B cell (primary cell): ENCODE measurements around the gene SEMA4C. TPM values are rescaled to one million over a fixed set of nuclear protein-coding genes. Genes with fewer than 3 reads are reported as not detected.

Source experiments
- ATAC-seq: fragments of 200-7000 bp; cut with Tn5 transposase; one replicate; pipeline ENCODE4 v1.10.0; 2021; ENCODE audit warnings: low read depth, mild to moderate bottlenecking, moderate number of reproducible peaks, moderate library complexity
- CTCF ChIA-PET: fragments of 350-600 bp; sonication (Branson Sonifier 250); formaldehyde crosslinking; loops from one replicate; lab custom pipeline; 2021; ENCODE audit warnings: antibody characterized with exemption, inconsistent platforms; lab: Charles Lee
- POLR2A ChIA-PET: fragments of 350-600 bp; sonication (Branson Sonifier 250); formaldehyde crosslinking; loops from one replicate; lab custom pipeline; 2021; ENCODE audit warnings: antibody characterized with exemption; lab: Charles Lee
- DNase-seq: peaks from one replicate; pipeline ENCODE4 v3.0.0; 2013
- H2AFZ ChIP-seq: 2 replicates; pipeline ENCODE4 v1.6.1; 2012; ENCODE audit warnings: mild to moderate bottlenecking, low read depth, low read length; ENCODE audit not compliant: insufficient read depth, poor library complexity, severe bottlenecking
- H3K27ac ChIP-seq, 2 donors: 1 replicate in 1 of 2; 2 replicates in 1 of 2; pipeline ENCODE4 v1.5.1; 2012 to 2013; ENCODE audit warnings: low read length in 2 of 2, mild to moderate bottlenecking in 2 of 2, moderate library complexity in 1 of 2
- H3K27me3 ChIP-seq, 4 experiments: fragments of 200-600 bp in 1 of 4; sonication (generic) in 1 of 4; replicated peaks in 1 of 4; 1 replicate in 2 of 4; 2 replicates in 2 of 4; pipeline versions ENCODE4 v1.6.1 to v1.7.0; 2013 to 2016; ENCODE audit warnings: low read length in 3 of 4, mild to moderate bottlenecking in 2 of 4, mixed read lengths in 1 of 4, moderate library complexity in 1 of 4; ENCODE audit not compliant: insufficient read depth in 4 of 4, control insufficient read depth in 3 of 4; ENCODE audit errors: control extremely low read depth in 1 of 4
- H3K36me3 ChIP-seq, 2 experiments: replicated peaks in 1 of 2; 1 replicate in 1 of 2; 2 replicates in 1 of 2; pipeline versions ENCODE4 v1.6.1 to v1.7.1; 2013; ENCODE audit warnings: low read length in 1 of 2; ENCODE audit not compliant: insufficient read depth in 2 of 2, control insufficient read depth in 1 of 2; ENCODE audit errors: control extremely low read depth in 1 of 2, extremely low read depth in 1 of 2
- H3K4me1 ChIP-seq, 2 donors: fragments of 200-600 bp in 1 of 2; sonication (generic) in 1 of 2; 1 replicate in 1 of 2; 2 replicates in 1 of 2; pipeline versions ENCODE4 v1.5.1 to v1.6.1; 2013 to 2017; ENCODE audit warnings: low read length in 2 of 2; ENCODE audit not compliant: control insufficient read depth in 2 of 2, insufficient read depth in 2 of 2
- H3K4me2 ChIP-seq: replicated peaks from 2 replicates; pipeline ENCODE3; 2012; ENCODE audit warnings: mild to moderate bottlenecking, low read depth, low read length; ENCODE audit not compliant: poor library complexity, severe bottlenecking
- H3K4me3 ChIP-seq, 5 experiments: fragments of 200-600 bp in 1 of 5; sonication (generic) in 1 of 5; 1 replicate in 3 of 5; 2 replicates in 2 of 5; pipeline versions ENCODE4 v1.5.1 to v1.7.0; 2011 to 2016; ENCODE audit warnings: low read length in 4 of 5, mild to moderate bottlenecking in 4 of 5, low read depth in 2 of 5, control low read depth in 1 of 5, moderate library complexity in 1 of 5; ENCODE audit not compliant: insufficient read depth in 1 of 5; ENCODE audit errors: control extremely low read depth in 1 of 5, extremely low read depth in 1 of 5
- H3K79me2 ChIP-seq: fragments of 200-600 bp; sonication (generic); one replicate; pipeline ENCODE4 v1.6.0; 2016; ENCODE audit warnings: low read length; ENCODE audit not compliant: control insufficient read depth, insufficient read depth
- H3K9ac ChIP-seq: fragments of 200-600 bp; sonication (generic); 2 replicates; pipeline ENCODE4 v1.6.1; 2017; ENCODE audit warnings: mild to moderate bottlenecking, low read length, moderate library complexity
- H3K9me3 ChIP-seq, 3 donors: one replicate each; pipeline versions ENCODE4 v1.6.1 to v1.7.1; 2013; ENCODE audit warnings: low read length in 2 of 3; ENCODE audit not compliant: control insufficient read depth in 2 of 3, insufficient read depth in 1 of 3; ENCODE audit errors: control extremely low read depth in 1 of 3
- H4K20me1 ChIP-seq: 2 replicates; pipeline ENCODE4 v1.6.0; 2012; ENCODE audit warnings: mild to moderate bottlenecking, low read length; ENCODE audit not compliant: insufficient read depth, control insufficient read depth, poor library complexity, severe bottlenecking
- H3K27ac Mint-ChIP-seq: one replicate; pipeline ENCODE4 v1.8.0; 2021; ENCODE audit warnings: mixed read lengths
- H3K27me3 Mint-ChIP-seq: one replicate; pipeline ENCODE4 v1.8.0; 2021; ENCODE audit warnings: mixed read lengths
- H3K4me1 Mint-ChIP-seq: one replicate; pipeline ENCODE4 v1.8.0; 2021; ENCODE audit warnings: mixed read lengths
- H3K4me3 Mint-ChIP-seq: one replicate; pipeline ENCODE4 v1.8.0; 2021; ENCODE audit warnings: mixed read lengths
- H3K9me3 Mint-ChIP-seq: one replicate; pipeline ENCODE4 v1.8.0; 2022; ENCODE audit warnings: mixed read lengths; ENCODE audit not compliant: insufficient read depth
- EZH2 ChIP-seq: IDR thresholded peaks from 2 replicates; pipeline ENCODE4 v1.6.1; 2012; ENCODE audit warnings: borderline replicate concordance, low read depth, mild to moderate bottlenecking, moderate library complexity, low read length; ENCODE audit not compliant: insufficient read depth, poor library complexity, severe bottlenecking
- WGBS: methylation state at CpG from one replicate; pipeline ENCODE4 v1.1.5; 2013; ENCODE audit warnings: missing lambda C conversion rate; ENCODE audit not compliant: insufficient coverage; 5-methylcytosine and 5-hydroxymethylcytosine counted together
- intact Hi-C: fragments of 100-400 bp; cut with micrococcal nuclease; formaldehyde crosslinking; loops from one replicate; pipeline ENCODE4 v1.10.0; 2022
- polyA plus RNA-seq: library from polyadenylated mRNA; depleted of rRNA; stranded (reverse); fragments of >200 nt; gene quantifications from 2 replicates; pipeline ENCODE4 v1.2.3, GENCODE V29; 2012
- total RNA-seq, 2 donors: library from RNA; stranded (reverse); fragments of 120-200 nt in 1 of 2; gene quantifications; 1 replicate in 1 of 2; 2 replicates in 1 of 2; pipeline versions ENCODE4 v1.2.3 to v1.2.4, GENCODE V29; 2013 to 2022
- TF ChIP-seq, protein P1 (sequence below): fragments of 200-600 bp; IDR thresholded peaks from one replicate; pipeline ENCODE4 v1.8.0; 2022; ENCODE audit warnings: antibody characterized with exemption, mild to moderate bottlenecking

Gene SEMA4C
- total and polyA plus RNA-seq, 2 donors (not counting 1 experiment from before 2014, with no cell fraction given) = 0.28 to 0.94 TPM

DNA sequence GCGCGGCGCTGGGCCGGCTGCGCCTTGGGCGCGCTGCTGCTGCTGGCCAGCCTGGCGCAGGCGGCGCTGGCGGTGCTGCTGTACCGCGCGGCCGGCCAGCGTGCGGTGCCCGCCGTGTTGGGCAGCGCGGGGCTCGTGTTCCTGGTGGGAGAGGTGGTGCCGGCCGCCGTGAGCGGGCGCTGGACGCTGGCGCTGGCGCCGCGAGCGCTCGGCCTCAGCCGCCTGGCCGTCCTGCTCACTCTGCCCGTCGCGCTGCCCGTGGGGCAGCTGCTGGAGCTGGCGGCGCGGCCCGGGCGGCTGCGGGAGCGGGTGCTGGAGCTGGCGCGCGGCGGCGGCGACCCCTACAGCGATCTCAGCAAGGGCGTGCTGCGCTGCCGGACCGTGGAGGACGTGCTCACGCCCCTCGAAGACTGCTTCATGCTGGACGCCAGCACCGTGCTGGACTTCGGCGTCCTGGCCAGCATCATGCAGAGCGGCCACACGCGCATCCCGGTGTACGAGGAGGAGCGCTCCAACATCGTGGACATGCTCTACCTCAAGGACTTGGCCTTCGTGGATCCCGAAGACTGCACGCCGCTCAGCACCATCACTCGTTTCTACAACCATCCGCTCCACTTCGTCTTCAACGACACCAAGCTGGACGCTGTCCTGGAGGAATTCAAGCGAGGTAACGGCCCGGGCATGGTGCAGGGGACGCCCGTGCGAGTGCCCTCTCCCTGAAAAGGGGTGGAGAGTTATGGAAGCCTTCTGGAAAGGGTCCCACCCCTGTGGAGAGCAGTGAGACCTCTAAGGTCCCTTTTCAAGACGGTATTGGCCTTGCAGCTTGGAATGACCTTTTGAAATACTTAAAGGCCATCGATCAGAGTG is 52.8 kb downstream of the SEMA4C start:
- peak overlapping the region; percentile 84 for H3K4me3 Mint-ChIP-seq
- TF ChIP-seq, protein P1, sequence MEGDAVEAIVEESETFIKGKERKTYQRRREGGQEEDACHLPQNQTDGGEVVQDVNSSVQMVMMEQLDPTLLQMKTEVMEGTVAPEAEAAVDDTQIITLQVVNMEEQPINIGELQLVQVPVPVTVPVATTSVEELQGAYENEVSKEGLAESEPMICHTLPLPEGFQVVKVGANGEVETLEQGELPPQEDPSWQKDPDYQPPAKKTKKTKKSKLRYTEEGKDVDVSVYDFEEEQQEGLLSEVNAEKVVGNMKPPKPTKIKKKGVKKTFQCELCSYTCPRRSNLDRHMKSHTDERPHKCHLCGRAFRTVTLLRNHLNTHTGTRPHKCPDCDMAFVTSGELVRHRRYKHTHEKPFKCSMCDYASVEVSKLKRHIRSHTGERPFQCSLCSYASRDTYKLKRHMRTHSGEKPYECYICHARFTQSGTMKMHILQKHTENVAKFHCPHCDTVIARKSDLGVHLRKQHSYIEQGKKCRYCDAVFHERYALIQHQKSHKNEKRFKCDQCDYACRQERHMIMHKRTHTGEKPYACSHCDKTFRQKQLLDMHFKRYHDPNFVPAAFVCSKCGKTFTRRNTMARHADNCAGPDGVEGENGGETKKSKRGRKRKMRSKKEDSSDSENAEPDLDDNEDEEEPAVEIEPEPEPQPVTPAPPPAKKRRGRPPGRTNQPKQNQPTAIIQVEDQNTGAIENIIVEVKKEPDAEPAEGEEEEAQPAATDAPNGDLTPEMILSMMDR = no peak
- TF ChIP-seq EZH2 = no peak
- no peaks in the 10 kb centered on the region for H3K27me3 ChIP-seq
- no peaks in the 10 kb centered on the region for H3K9me3 ChIP-seq
- peak overlapping the region; percentile 87 for H3K4me2 ChIP-seq
- no peak overlapping the region for H3K27ac ChIP-seq
- peaks cover 49% of the 10 kb centered on the region for H3K79me2 ChIP-seq
- peaks cover 0 to 13% of the 10 kb centered on the region in 2 experiments for H3K36me3 ChIP-seq
- H2AFZ ChIP-seq = no peak overlapping the region
- peak overlapping the region; percentile 61 for H3K9ac ChIP-seq
- DNase-seq = no peak
- peaks cover 49% of the 10 kb centered on the region for H4K20me1 ChIP-seq
- H3K27ac Mint-ChIP-seq = peak overlapping the region; percentile 70
- no peak for ATAC-seq
- POLR2A ChIA-PET = interaction anchor here (0.6 to 2.3 kb wide), 9 partner anchors 10 to 670 kb away, joined by 3 to 14 read pairs (median 5); partner anchors contain the start of genes ANKRD39, CNNM4 and KANSL3
- H3K9me3 Mint-ChIP-seq = no peaks in the 10 kb centered on the region
- 8% methylated on average over 88 of the region's 89 CpGs for WGBS
- intact Hi-C loops = loop anchor here (1.0 to 5.0 kb wide), 8 partner anchors 11 to 480 kb away; partner anchors contain the start of genes ANKRD39, ARID5A, CNNM4 and KANSL3
- peaks cover 61% of the 10 kb centered on the region for H3K4me1 Mint-ChIP-seq
- no peaks in the 10 kb centered on the region for H3K27me3 Mint-ChIP-seq
- H3K4me1 ChIP-seq = peaks cover 34 to 37% of the 10 kb centered on the region in 2 donors
- CTCF ChIA-PET = interaction anchor here (0.7 to 3.8 kb wide), 11 partner anchors 11 to 295 kb away, joined by 3 to 29 read pairs (median 4); partner anchors contain the start of genes ANKRD39 and CNNM4
- peak overlapping the region; percentile 31 to 95 (median 59) for H3K4me3 ChIP-seq
